Measurements from ENCODE around the gene CDK9.

Gene CDK9

DNA sequence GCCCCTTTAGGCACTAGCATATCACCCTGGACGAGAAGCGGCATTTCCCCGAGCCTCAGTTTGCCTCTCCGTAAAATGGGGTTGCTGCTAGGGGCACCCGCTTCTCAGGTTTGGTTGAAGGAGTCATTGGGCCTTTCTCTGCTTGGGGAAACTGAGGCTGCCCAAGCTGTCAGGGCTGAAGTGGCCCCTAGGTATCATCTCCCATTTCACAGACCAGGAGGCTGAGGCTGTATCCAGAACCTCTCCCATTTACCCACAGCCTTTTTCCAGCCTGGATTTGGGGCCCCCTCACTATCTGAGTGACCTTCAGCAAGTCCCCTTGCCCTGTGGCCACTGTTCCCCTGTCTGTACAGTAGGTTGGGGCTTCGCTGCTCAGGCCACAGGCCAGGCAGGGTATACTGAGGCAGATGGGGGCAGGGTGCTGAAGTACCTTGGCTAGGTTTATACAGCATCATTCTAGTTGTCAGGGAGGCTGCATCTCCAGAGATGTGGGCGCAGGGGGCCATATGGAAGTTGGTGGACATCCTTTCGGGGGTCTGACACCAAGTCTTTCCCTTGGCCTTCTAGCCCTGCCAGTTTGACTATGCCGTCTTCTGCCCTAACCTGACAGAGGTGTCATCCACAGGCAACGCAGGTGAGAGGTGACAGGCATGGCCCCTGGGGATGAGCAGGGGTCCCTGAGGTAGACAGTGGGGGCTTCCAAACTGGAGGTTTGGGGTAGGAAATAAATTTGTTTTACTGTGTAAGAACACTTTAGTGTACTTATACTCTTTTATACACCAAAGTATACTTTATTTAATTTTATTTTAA, 24.7 kb downstream of the CDK9 start:
- TF ChIP-seq GATA1 (IDR thresholded peaks at IDR 0.05; ENCODE audit: low read depth, low read length) (no peak), POLR2A (IDR thresholded peaks at IDR 0.05; ENCODE audit: low read length) (no peak)
- no peak for DNase-seq

DNA sequence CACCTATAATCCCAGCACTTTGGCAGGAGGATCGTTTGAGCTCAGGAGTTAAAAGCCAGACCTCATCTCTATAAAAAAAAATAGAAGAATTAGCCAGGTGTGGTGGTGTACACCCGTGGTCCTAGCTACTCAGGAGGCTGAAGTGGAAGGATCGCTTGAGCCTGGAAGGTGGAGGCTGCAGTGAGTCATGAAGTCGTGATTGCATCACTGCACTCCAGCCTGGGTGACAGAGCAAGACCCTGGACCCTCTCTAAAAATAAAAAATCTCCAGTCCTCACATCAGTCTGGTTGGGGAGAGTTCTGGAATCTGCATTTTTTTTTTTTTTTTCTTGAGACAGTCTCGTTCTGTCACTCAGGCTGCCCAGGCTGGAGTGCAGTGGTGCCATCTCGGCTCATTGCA, 26.2 kb downstream of the CDK9 start:
- peak in 1 of 2 experiments; percentile 17 for DNase-seq
- TF ChIP-seq GATA1 (IDR thresholded peaks at IDR 0.05; ENCODE audit: low read depth, low read length) (no peak), POLR2A (IDR thresholded peaks at IDR 0.05; ENCODE audit: low read length) (no peak)

DNA sequence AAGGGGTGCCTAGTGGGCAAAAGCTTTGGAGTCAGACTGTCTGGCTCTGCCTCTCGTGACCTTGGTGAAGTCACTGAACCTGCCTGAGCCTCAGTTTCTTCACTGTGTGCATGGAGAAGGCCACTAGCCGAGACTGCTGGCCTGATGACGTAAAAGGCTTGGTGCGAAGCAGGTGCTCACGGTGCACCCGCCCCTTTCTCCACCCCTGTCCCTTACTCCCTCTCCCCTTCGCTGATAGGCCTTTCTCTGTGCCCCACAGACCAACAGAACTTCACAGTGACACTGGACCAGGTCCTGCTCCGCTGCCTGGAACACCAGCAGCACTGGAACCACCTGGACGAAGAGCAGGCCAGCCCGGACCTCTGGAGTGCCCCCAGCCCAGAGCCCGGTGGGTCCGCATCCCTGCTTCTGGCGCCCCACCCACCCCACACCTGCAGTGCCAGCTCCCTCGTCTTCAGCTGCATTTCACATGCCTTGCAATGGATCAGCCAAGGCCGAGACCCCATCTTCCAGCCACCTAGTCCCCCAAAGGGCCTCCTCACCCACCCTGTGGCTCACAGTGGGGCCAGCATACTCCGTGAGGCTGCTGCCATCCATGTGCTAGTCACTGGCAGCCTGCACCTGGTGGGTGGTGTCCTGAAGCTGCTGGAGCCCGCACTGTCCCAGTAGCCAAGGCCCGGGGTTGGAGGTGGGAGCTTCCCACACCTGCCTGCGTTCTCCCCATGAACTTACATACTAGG, 27.3 kb downstream of the CDK9 start:
- no peak for DNase-seq
- no peak for TF ChIP-seq POLR2A (IDR thresholded peaks at IDR 0.05; ENCODE audit: low read length)
- no peak for TF ChIP-seq GATA1 (IDR thresholded peaks at IDR 0.05; ENCODE audit: low read depth, low read length)

DNA sequence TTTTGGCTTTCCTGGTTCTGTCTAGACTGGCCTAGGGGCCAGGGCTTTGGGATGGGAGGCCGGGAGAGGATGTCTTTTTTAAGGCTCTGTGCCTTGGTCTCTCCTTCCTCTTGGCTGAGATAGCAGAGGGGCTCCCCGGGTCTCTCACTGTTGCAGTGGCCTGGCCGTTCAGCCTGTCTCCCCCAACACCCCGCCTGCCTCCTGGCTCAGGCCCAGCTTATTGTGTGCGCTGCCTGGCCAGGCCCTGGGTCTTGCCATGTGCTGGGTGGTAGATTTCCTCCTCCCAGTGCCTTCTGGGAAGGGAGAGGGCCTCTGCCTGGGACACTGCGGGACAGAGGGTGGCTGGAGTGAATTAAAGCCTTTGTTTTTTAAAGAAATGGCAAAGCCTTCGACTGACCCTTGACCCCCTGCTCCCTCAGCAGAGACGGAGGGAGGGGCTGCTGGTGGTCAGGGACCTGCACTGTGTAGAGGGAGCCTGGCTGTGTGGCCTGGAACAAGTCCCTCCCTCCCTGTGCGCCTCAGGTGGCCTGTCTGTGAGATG, 27.9 kb downstream of the CDK9 start:
- DNase-seq: no peak
- no peak for TF ChIP-seq GATA1 (IDR thresholded peaks at IDR 0.05; ENCODE audit: low read depth, low read length)
- no peak for TF ChIP-seq POLR2A (IDR thresholded peaks at IDR 0.05; ENCODE audit: low read length)

DNA sequence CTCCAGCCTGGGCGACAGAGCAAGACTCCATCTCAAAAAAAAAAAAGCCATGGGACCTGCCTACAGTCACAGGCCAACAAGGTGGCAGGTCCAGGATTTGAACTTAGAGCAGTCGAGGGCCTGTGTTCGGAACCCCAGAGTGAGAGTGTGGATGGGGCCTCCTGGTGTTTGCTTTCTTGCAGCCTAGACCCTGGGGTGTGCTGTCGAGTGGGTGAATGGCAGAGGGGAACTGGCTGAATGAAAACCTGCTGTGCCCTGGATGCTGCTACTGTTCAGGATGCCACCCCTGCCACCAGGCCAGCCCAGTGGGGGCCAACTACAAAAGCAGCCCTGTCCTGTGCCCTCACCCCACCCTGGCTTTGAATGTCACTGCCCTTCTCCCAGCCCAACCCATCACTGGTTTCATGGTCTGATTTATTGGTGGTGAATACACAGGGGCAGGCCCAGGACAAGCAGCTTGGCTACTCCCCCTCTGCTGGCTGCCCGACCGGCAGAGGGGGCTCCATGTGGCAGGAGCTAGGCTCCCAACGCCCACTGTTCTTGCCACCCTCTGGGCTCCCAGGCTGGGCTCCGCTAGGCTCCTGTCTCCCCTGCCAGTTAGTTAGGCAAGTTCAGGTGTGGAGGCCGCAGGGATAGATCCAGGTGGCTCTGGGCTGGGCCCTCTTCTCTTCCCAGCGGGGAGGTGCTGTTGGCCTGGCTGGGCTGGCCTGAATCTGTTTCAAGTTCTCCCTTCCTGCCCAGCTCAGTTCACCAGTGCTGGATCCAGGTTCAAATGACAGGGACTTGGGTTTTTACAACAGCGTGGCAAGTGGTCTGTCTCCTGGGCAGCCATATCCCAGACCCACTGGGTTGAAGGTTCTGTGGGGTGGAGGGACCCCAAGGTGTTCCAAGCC, 29.0 kb downstream of the CDK9 start:
- no peak for TF ChIP-seq GATA1 (IDR thresholded peaks at IDR 0.05; ENCODE audit: low read depth, low read length)
- TF ChIP-seq POLR2A (IDR thresholded peaks at IDR 0.05; ENCODE audit: low read length): no peak
- no peak for DNase-seq

DNA sequence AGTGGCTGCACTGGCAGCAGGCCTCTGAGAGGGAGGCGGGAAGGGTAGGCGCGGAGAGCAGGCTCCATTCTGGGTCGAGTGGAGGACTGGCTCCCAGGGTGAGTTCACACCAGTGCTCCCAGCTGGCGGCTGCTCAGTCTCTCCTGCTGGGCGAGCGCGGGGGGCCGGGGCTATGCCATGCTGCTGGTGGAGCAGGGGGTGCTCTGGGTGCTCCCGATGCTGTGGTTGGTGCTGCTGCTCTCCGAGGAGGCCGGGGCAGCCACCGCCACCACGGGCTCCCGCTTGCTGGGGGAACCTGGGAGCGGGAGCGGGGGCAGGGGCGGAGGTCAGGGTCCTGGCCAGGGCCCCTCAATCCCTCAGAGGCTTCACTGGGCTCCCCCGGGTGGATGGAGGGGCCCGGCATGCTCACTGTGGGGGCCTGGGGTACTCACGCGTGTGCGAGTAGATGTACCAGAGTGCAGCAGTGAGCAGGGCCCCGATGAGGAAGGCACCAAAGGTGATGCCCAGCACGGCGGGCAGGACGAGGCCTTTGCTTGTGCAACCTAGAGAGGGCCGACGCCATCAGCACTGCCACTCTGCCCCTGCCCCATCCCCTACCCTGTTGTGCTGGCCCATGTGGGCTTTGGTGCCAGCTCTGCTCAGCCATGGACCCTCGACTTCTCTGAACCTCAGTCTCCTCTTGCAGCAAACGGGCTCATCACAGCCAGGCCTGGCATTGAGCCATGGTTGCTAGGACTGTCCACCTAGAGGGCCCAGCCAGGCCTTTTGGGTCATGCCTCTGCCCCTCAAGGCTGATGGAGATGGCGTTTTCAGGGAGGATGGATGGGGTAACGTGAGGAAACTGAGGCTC, 29.9 kb downstream of the CDK9 start:
- no peak for TF ChIP-seq POLR2A (IDR thresholded peaks at IDR 0.05; ENCODE audit: low read length)
- DNase-seq: no peak

DNA sequence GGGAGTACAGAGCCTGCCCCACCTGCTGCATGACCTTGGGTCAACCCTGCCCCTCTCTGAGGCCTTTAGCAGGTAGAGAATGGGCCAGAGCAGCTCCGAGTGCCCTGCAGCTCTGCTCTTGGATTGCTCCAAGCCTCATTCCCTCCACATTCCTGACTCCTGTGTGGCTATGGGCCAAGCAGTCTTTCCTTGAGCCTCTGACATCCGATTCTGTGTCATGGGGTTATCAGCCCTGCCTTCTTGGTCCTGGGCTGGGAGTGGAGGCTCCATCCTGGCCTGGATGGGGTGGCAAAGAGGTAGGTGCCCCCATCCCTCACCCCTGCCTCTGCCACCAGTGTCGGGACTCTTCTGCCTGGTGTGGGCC, 30.5 kb downstream of the CDK9 start:
- no peak for TF ChIP-seq GATA1 (IDR thresholded peaks at IDR 0.05; ENCODE audit: low read depth, low read length)
- DNase-seq: no peak

DNA sequence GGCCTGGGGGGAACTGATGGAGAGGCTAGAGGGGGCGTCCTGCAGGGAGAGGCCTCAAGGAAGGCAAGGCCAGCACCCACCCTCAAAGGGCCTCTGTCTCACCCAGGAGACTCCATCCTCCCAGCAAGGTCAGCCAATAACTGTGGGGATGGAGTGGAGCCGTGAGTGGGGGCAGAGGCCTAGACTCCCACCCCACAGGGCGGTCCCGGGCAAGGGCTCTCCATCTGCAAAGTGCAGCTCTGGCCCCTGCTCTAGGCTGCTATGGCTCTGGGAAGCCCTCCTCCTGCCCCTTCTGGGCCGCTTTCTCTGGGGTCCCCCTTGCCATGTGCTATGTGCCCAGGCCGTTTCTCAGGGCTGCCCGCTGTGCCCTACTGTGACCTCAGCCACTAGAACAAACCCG, 30.9 kb downstream of the CDK9 start:
- no peak for TF ChIP-seq POLR2A (IDR thresholded peaks at IDR 0.05; ENCODE audit: low read length)
- TF ChIP-seq GATA1 (IDR thresholded peaks at IDR 0.05; ENCODE audit: low read depth, low read length): no peak
- no peak for DNase-seq

DNA sequence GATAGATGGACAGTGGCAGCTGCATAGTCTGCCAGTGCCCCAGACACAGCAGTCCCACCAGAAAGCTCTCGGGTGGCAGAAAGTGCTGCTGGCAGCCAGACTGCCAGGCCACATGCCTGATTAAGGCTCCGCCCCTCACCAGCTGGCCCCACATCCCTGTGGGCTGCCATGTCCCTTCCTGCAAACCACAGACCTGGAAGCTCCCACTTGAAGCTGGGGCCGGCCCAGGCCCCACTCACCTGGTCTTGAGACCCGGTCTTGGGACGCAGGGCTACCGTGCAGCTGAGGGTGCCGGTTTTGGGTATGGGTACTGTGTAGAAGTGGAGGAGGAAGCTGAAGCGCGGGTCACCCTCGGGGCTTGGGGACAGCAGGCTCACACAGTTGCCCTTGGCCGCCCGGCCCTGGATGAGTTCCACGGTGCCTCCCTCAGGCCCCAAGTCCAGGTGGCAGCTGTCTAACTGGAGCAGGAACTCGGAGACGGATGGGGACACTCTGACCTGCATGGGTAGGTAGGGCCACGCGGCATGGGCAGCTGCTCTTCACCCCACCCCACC, 32.1 kb downstream of the CDK9 start:
- no peak for DNase-seq
- TF ChIP-seq POLR2A (IDR thresholded peaks at IDR 0.05; ENCODE audit: low read length) (no peak), GATA1 (IDR thresholded peaks at IDR 0.05; ENCODE audit: low read depth, low read length) (no peak)

DNA sequence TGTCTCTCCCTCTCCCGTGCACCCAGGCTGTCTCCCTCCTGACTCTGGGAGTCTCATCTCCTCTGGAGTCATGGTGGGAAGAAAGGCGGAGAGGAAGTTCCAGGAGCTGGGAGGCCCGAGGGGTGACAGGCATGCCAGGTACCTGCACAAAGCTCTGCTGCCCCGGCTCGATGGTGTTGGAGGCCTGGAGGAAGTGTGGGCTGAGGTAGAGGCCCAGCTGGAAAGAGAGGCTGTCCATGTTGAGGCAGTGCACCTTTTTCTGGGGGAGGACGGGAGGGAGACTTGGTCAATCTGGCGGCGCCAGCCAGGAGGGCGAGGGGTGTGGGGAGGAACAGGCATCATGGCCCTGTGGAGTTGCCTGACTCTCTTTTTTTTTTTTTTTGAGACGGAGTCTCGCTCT, 32.7 kb downstream of the CDK9 start:
- no peak for TF ChIP-seq POLR2A (IDR thresholded peaks at IDR 0.05; ENCODE audit: low read length)
- no peak for TF ChIP-seq GATA1 (IDR thresholded peaks at IDR 0.05; ENCODE audit: low read depth, low read length)
- DNase-seq: no peak

DNA sequence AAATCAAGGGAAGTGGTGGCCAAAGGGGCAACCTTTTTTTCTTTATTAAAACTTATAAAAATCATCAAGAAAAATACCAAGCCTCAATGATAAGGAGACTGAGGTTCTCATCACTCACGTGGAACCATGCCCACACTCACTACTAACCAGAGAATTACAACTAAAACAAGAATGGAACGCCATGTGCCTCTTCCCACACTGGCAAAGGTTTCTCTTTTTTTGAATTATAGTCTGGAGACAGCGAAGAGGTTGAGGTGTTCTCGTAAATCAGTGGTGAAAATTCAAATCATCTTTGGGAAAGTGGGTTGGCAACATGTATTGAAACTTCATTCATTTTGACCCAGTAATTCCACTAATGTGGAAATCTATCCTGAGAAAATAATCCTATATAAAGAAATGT, 36.3 kb downstream of the CDK9 start:
- DNase-seq: no peak
- TF ChIP-seq POLR2A (IDR thresholded peaks at IDR 0.05; ENCODE audit: low read length) (no peak), GATA1 (IDR thresholded peaks at IDR 0.05; ENCODE audit: low read depth, low read length) (no peak)

DNA sequence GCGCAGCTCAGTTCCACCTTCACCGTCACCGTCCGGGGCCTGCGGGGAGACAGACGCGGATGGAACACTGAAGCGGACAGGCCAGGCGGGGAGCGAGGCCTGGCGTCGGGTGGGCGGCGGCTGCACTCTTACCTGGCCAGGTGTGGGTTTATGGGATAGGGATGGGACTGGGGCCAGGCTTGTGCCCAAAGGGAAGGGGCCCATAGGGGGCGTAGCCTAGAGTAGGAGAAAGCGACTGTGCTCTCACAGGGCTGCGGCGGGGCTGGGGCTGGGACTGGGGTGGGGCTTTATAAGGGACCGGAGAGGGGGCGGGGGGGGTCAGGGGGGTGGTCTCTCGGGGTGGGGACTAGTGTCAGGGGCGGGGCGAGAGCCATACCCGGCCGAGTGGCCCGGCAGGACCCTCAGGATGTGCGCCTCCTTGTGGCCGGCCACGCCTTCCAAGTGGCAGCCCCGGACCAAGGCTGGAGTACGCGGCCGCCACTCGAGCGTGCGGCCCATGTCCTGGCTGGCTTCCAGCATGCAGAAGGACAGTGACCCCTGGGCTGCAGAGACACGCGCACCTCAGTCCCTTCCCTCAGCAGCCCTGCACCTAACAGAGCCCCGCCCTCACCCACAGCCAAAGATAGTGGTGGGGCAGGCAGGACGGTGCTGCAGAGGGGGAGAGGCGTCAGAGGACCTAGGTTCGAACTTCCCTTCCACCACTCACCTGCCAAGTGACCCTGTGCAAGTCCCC, 39.7 kb downstream of the CDK9 start:
- DNase-seq: peak; percentile 30 to 50

More for the DNA sequence above, 39.7 kb downstream of the CDK9 start:
- TF ChIP-seq GATA1 (IDR thresholded peaks at IDR 0.05; ENCODE audit: low read depth, low read length) (no peak), POLR2A (IDR thresholded peaks at IDR 0.05; ENCODE audit: low read length) (no peak)

Data from erythroblast (primary cell).